Nephron progenitor cell (in vitro differentiated cells): ENCODE data around the gene FOXN3.

Experiments
- DNase-seq: peaks from one replicate; pipeline ENCODE4 v3.0.0; 2021
- H3K27ac Mint-ChIP-seq: 2 replicates; pipeline ENCODE4 v1.8.0; 2021; ENCODE audit warnings: mild to moderate bottlenecking, moderate library complexity, mixed read lengths
- H3K27me3 Mint-ChIP-seq: 2 replicates; pipeline ENCODE4 v1.8.0; 2021; ENCODE audit warnings: mild to moderate bottlenecking, low read depth, mixed read lengths; ENCODE audit not compliant: poor library complexity
- H3K36me3 Mint-ChIP-seq: 2 replicates; pipeline ENCODE4 v1.8.0; 2021; ENCODE audit warnings: low read depth, mixed read lengths
- H3K4me1 Mint-ChIP-seq: 2 replicates; pipeline ENCODE4 v1.8.0; 2021; ENCODE audit warnings: mixed read lengths
- H3K4me3 Mint-ChIP-seq: 2 replicates; pipeline ENCODE4 v1.8.0; 2021; ENCODE audit warnings: mild to moderate bottlenecking, moderate library complexity, mixed read lengths
- H3K9me3 Mint-ChIP-seq: 2 replicates; pipeline ENCODE4 v1.8.0; 2021; ENCODE audit warnings: mild to moderate bottlenecking, moderate library complexity, mixed read lengths
- TF ChIP-seq, protein P1 (sequence below): fragments of 200-600 bp; sonication (generic); IDR thresholded peaks from 2 replicates; pipeline ENCODE4 v1.5.0; 2021; ENCODE audit warnings: antibody characterized with exemption

The FOXN3 gene

DNA sequence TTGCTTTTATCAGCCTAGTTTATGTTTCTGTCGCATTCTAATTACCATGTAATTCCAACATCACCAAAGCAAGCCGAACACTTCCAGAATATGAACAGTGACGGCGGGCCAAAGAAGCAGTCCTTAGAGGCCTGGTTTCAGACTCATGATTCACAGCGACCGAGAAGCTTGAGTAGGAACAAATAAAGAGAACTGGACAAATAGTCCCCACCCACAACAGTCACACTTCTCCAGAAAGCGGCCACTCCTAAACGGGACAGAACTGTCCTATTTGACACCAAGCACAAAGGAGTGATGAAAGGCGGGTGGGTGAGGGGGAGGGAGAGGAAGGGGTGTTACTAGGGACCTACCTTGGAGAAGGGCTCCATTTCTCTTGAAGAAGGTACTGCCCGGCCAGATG lies 136.4 kb downstream of the FOXN3 start:
- DNase-seq: no peak
- Mint-ChIP-seq H3K27ac (no peak overlapping the region), H3K9me3 (no peaks in the 10 kb centered on the region), H3K4me1 (peaks cover 39% of the 10 kb centered on the region), H3K36me3 (peaks cover 22% of the 10 kb centered on the region), H3K27me3 (peaks cover 6% of the 10 kb centered on the region), H3K4me3 (no peak overlapping the region)
- TF ChIP-seq, protein P1, sequence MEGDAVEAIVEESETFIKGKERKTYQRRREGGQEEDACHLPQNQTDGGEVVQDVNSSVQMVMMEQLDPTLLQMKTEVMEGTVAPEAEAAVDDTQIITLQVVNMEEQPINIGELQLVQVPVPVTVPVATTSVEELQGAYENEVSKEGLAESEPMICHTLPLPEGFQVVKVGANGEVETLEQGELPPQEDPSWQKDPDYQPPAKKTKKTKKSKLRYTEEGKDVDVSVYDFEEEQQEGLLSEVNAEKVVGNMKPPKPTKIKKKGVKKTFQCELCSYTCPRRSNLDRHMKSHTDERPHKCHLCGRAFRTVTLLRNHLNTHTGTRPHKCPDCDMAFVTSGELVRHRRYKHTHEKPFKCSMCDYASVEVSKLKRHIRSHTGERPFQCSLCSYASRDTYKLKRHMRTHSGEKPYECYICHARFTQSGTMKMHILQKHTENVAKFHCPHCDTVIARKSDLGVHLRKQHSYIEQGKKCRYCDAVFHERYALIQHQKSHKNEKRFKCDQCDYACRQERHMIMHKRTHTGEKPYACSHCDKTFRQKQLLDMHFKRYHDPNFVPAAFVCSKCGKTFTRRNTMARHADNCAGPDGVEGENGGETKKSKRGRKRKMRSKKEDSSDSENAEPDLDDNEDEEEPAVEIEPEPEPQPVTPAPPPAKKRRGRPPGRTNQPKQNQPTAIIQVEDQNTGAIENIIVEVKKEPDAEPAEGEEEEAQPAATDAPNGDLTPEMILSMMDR: no peak

DNA sequence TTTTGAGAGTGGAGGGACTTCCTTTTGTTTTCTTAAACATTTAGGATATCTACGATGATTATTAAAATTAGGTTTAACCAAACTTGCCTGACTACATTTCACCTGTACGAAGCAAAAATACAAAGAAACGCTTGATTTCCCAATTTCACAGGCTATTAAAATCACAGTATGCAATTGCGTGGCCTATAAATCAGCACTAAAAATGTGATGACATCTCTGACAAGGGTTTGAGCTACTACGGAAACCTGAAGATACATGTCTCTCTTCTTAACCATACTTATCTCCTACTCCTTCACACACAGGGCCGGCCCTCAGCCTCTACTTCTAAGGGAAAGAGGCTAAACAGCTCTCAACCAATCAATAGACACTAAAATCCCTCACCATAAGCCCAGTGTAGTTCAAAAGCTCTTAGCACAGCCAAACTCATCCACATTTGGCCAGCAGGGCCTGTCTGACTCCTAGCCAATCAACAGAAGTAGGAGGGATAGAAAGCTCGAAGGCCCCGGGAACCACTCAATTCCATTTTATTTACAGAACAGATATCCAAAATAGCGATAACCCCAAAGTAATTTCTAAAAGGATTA lies 137.3 kb downstream of the FOXN3 start:
- Mint-ChIP-seq H3K4me3 (no peak overlapping the region), H3K9me3 (no peaks in the 10 kb centered on the region), H3K4me1 (peaks cover 46% of the 10 kb centered on the region), H3K27me3 (peaks cover 6% of the 10 kb centered on the region), H3K36me3 (peaks cover 23% of the 10 kb centered on the region), H3K27ac (no peak overlapping the region)
- TF ChIP-seq, protein P1: no peak
- DNase-seq: peak; percentile 17

- TF ChIP-seq, protein P1: no peak
- Mint-ChIP-seq H3K27ac (no peak overlapping the region), H3K27me3 (peaks cover 6% of the 10 kb centered on the region), H3K36me3 (peaks cover 23% of the 10 kb centered on the region), H3K9me3 (no peaks in the 10 kb centered on the region), H3K4me3 (no peak overlapping the region), H3K4me1 (peaks cover 44% of the 10 kb centered on the region)
- no peak for DNase-seq
Observed at GRCh38 chr14:89277203-89277602, 139.8 kb downstream of the FOXN3 start.

GRCh38 chr14:89276424-89276975 lies 140.5 kb downstream of the FOXN3 start:
- Mint-ChIP-seq H3K4me1 (peaks cover 43% of the 10 kb centered on the region), H3K27ac (no peak overlapping the region)
- DNase-seq: no peak

GRCh38 chr14:89270439-89271227 lies 146.4 kb downstream of the FOXN3 start:
- peaks cover 4% of the 10 kb centered on the region for H3K36me3 Mint-ChIP-seq
- TF ChIP-seq, protein P1: no peak
- no peak for DNase-seq
- peaks cover 3% of the 10 kb centered on the region for H3K27me3 Mint-ChIP-seq
- H3K27ac Mint-ChIP-seq: no peak overlapping the region
- peaks cover 58% of the 10 kb centered on the region for H3K4me1 Mint-ChIP-seq
- H3K9me3 Mint-ChIP-seq: no peaks in the 10 kb centered on the region
- H3K4me3 Mint-ChIP-seq: no peak overlapping the region

More at GRCh38 chr14:89276424-89276975, 140.5 kb downstream of the FOXN3 start:
- no peaks in the 10 kb centered on the region for H3K9me3 Mint-ChIP-seq
- TF ChIP-seq, protein P1: no peak
- H3K36me3 Mint-ChIP-seq: peaks cover 21% of the 10 kb centered on the region
- H3K4me3 Mint-ChIP-seq: no peak overlapping the region
- peaks cover 6% of the 10 kb centered on the region for H3K27me3 Mint-ChIP-seq
